Measurements from ENCODE around the gene TMEM108. TPM values are rescaled to one million over a fixed set of nuclear protein-coding genes. Genes with fewer than 3 reads are reported as not detected.
A peak's percentile ranks its signal among the peaks of the same experiment; 100 is the strongest.

Gene TMEM108
- total RNA-seq, 1 donor from 2014 or later: 16.7 TPM

GRCh38 chr3:133270631-133271030, 232.4 kb downstream of the TMEM108 start:
- DNase-seq (ENCODE audit: low read depth): no peak

GRCh38 chr3:133271042-133271441, 232.9 kb downstream of the TMEM108 start:
- DNase-seq (ENCODE audit: low read depth): no peak

GRCh38 chr3:133271539-133271938, 233.3 kb downstream of the TMEM108 start:
- no peak for DNase-seq (ENCODE audit: low read depth)

- DNase-seq (ENCODE audit: low read depth): no peak
These were observed 235.2 kb downstream of the TMEM108 start for GRCh38 chr3:133273346-133273745.

GRCh38 chr3:133274477-133274876, 236.3 kb downstream of the TMEM108 start:
- DNase-seq (ENCODE audit: low read depth): no peak

- DNase-seq (ENCODE audit: low read depth): no peak
These were observed 238.4 kb downstream of the TMEM108 start for GRCh38 chr3:133276594-133276993.

- peak; percentile 30 for DNase-seq (ENCODE audit: low read depth)
These were observed 239.6 kb downstream of the TMEM108 start for GRCh38 chr3:133277813-133278212.

GRCh38 chr3:133278260-133279043, 240.3 kb downstream of the TMEM108 start:
- no peak for DNase-seq (ENCODE audit: low read depth)

- peak; percentile 17 for DNase-seq (ENCODE audit: low read depth)
These were observed 242.4 kb downstream of the TMEM108 start for GRCh38 chr3:133280586-133280985.

- DNase-seq (ENCODE audit: low read depth): no peak
These were observed 244.0 kb downstream of the TMEM108 start for GRCh38 chr3:133282236-133282635.

GRCh38 chr3:133283958-133284807, 246.0 kb downstream of the TMEM108 start:
- no peak for DNase-seq (ENCODE audit: low read depth)

GRCh38 chr3:133289322-133289721, 251.1 kb downstream of the TMEM108 start:
- no peak for DNase-seq (ENCODE audit: low read depth)

- DNase-seq (ENCODE audit: low read depth): no peak
These were observed 254.1 kb downstream of the TMEM108 start for GRCh38 chr3:133292296-133292695.

- DNase-seq (ENCODE audit: low read depth): peak; percentile 56
These were observed 255.4 kb downstream of the TMEM108 start for GRCh38 chr3:133293397-133294110.

GRCh38 chr3:133294253-133294652, 256.1 kb downstream of the TMEM108 start:
- DNase-seq (ENCODE audit: low read depth): no peak

- peak; percentile 48 for DNase-seq (ENCODE audit: low read depth)
These were observed 257.2 kb downstream of the TMEM108 start for GRCh38 chr3:133295199-133295901.

GRCh38 chr3:133295944-133296917, 258.0 kb downstream of the TMEM108 start:
- no peak for DNase-seq (ENCODE audit: low read depth)

- no peak for DNase-seq (ENCODE audit: low read depth)
These were observed 258.8 kb downstream of the TMEM108 start for GRCh38 chr3:133296981-133297380.

GRCh38 chr3:133300102-133300501, 261.9 kb downstream of the TMEM108 start:
- DNase-seq (ENCODE audit: low read depth): no peak

- DNase-seq (ENCODE audit: low read depth): peak; percentile 13
These were observed 263.0 kb downstream of the TMEM108 start for GRCh38 chr3:133301194-133301593.

Measured in myocyte (in vitro differentiated cells).